ENCODE results near the gene C14orf180.

Gene C14orf180

DNA sequence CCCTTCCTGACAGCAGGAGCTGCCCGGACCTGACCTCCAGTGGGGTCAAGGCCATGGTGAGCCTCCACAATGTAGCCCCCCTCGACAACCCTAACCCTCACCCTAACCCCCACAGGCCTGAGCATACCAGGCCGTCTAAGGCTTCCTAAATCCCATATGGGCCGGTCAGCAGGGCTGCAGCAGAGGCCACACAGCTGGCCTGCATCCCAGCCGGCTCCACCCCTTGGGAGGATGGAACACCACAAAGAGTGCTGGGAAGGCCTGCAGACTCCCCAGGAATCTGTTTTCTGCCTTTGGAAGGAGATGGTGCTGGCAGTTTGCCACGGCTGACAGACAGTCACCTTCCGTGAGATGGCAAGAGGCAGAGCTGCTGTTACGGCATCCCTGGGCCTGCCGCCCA lies 22.2 kb downstream of the C14orf180 start:
- Histone ChIP-seq H3K9me2 (replicated peaks; ENCODE audit: insufficient read depth, low read length) (no peaks in the 10 kb centered on the region), H3K27me3 (ENCODE audit: low read length) (no peaks in the 10 kb centered on the region), H3K27ac (ENCODE audit: low read depth, low read length) (no peak overlapping the region), H3K4me3 (ENCODE audit: insufficient read depth, low read length, poor library complexity, severe bottlenecking) (no peak overlapping the region), H3K9ac (ENCODE audit: low read length) (no peak overlapping the region), H3F3A (ENCODE audit: insufficient read depth) (no peaks in the 10 kb centered on the region), H3K9me3 (ENCODE audit: insufficient read depth, low read length) (no peaks in the 10 kb centered on the region), H3K36me3 (ENCODE audit: low read length) (no peaks in the 10 kb centered on the region), H3K4me2 (ENCODE audit: low read depth, low read length, poor library complexity, severe bottlenecking) (no peak overlapping the region), H4K20me1 (ENCODE audit: low read depth, low read length) (no peaks in the 10 kb centered on the region), H2AFZ (ENCODE audit: low read depth, low read length, severe bottlenecking) (no peak overlapping the region), H3K79me2 (ENCODE audit: insufficient read depth, low read length) (no peaks in the 10 kb centered on the region)
- no peak for TF ChIP-seq EZH2phosphoT487 (conservative IDR thresholded peaks at IDR 0.05; ENCODE audit: low read length)
- TF ChIP-seq, protein P1, sequence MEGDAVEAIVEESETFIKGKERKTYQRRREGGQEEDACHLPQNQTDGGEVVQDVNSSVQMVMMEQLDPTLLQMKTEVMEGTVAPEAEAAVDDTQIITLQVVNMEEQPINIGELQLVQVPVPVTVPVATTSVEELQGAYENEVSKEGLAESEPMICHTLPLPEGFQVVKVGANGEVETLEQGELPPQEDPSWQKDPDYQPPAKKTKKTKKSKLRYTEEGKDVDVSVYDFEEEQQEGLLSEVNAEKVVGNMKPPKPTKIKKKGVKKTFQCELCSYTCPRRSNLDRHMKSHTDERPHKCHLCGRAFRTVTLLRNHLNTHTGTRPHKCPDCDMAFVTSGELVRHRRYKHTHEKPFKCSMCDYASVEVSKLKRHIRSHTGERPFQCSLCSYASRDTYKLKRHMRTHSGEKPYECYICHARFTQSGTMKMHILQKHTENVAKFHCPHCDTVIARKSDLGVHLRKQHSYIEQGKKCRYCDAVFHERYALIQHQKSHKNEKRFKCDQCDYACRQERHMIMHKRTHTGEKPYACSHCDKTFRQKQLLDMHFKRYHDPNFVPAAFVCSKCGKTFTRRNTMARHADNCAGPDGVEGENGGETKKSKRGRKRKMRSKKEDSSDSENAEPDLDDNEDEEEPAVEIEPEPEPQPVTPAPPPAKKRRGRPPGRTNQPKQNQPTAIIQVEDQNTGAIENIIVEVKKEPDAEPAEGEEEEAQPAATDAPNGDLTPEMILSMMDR (IDR thresholded peaks at IDR 0.05; ENCODE audit: insufficient read depth, low read length, poor library complexity, severe bottlenecking), result no peak

DNA sequence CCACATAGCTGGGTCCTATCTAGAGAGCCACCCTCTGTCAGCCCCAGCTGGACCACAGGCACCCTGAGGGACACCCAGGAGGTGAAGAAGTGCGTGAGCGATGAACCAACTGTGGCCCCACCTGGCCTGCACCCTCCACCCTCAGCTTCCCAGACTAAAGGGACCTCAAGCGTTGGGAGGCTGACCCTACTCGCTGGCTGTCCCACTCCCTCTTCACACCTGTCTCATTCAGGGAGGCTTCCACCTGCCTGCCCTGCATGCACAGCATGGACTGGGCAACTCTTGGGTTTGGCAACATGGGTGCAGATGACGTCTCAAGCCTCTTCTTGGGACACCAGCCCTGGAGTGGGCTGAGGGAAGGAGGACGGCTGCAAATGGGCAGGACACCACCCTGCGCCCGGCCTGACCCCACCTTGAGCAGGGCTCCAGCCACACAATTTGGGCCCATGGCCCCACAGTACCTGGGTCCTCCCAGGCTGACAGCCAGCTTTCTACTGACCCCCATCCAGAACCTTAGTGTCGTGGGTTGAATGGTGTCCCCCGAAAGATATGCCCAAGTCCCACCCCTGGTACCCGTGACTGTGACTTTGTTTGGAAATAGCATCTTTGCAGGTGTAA lies 22.9 kb downstream of the C14orf180 start:
- Histone ChIP-seq H2AFZ (ENCODE audit: low read depth, low read length, severe bottlenecking) (no peak overlapping the region), H3K36me3 (ENCODE audit: low read length) (no peaks in the 10 kb centered on the region), H3K9ac (ENCODE audit: low read length) (no peak overlapping the region), H3K9me3 (ENCODE audit: insufficient read depth, low read length) (no peaks in the 10 kb centered on the region), H3K9me2 (replicated peaks; ENCODE audit: insufficient read depth, low read length) (no peaks in the 10 kb centered on the region), H3K27ac (ENCODE audit: low read depth, low read length) (no peak overlapping the region), H4K20me1 (ENCODE audit: low read depth, low read length) (no peaks in the 10 kb centered on the region), H3K27me3 (ENCODE audit: low read length) (no peaks in the 10 kb centered on the region), H3F3A (ENCODE audit: insufficient read depth) (no peaks in the 10 kb centered on the region), H3K4me2 (ENCODE audit: low read depth, low read length, poor library complexity, severe bottlenecking) (no peak overlapping the region), H3K4me3 (ENCODE audit: insufficient read depth, low read length, poor library complexity, severe bottlenecking) (no peak overlapping the region), H3K79me2 (ENCODE audit: insufficient read depth, low read length) (no peaks in the 10 kb centered on the region)
- TF ChIP-seq, protein P1 (IDR thresholded peaks at IDR 0.05; ENCODE audit: insufficient read depth, low read length, poor library complexity, severe bottlenecking), result no peak

DNA sequence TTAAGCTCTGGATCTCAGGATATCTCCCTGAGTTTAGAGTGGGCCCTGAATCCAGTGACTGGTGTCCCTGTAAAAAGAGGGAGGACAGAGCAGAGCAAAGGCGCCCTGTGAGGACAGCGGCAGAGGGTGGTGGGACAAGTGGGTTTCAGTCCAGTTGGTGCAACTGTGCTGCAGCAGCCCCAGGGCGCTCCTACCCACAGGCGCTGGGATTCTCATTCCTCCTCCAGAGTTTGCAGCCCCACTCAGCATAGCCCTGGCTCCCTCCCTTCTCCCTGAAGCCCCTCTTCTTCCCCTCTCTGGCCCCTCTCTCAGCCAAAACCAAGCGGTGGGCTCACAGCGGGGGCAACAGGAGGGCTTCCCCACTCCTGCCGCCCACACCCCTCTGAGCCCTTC lies 23.4 kb downstream of the C14orf180 start:
- Histone ChIP-seq H3K79me2 (ENCODE audit: insufficient read depth, low read length) (no peaks in the 10 kb centered on the region), H3K9ac (ENCODE audit: low read length) (no peak overlapping the region), H4K20me1 (ENCODE audit: low read depth, low read length) (no peaks in the 10 kb centered on the region), H3K27me3 (ENCODE audit: low read length) (no peaks in the 10 kb centered on the region; the same call in 1 of the 2 replicates), H2AFZ (ENCODE audit: low read depth, low read length, severe bottlenecking) (no peak overlapping the region), H3K9me2 (replicated peaks; ENCODE audit: insufficient read depth, low read length) (no peaks in the 10 kb centered on the region), H3K36me3 (ENCODE audit: low read length) (no peaks in the 10 kb centered on the region), H3F3A (ENCODE audit: insufficient read depth) (no peaks in the 10 kb centered on the region), H3K4me3 (ENCODE audit: insufficient read depth, low read length, poor library complexity, severe bottlenecking) (no peak overlapping the region), H3K9me3 (ENCODE audit: insufficient read depth, low read length) (no peaks in the 10 kb centered on the region), H3K4me2 (ENCODE audit: low read depth, low read length, poor library complexity, severe bottlenecking) (no peak overlapping the region), H3K27ac (ENCODE audit: low read depth, low read length) (no peak overlapping the region)
- no peak for TF ChIP-seq EZH2phosphoT487 (conservative IDR thresholded peaks at IDR 0.05; ENCODE audit: low read length)
- TF ChIP-seq, protein P1 (IDR thresholded peaks at IDR 0.05; ENCODE audit: insufficient read depth, low read length, poor library complexity, severe bottlenecking), result no peak

Data from SU-DHL-6 (cell line).